ENCODE results near the gene TKTL1.

- TF ChIP-seq, protein P1, sequence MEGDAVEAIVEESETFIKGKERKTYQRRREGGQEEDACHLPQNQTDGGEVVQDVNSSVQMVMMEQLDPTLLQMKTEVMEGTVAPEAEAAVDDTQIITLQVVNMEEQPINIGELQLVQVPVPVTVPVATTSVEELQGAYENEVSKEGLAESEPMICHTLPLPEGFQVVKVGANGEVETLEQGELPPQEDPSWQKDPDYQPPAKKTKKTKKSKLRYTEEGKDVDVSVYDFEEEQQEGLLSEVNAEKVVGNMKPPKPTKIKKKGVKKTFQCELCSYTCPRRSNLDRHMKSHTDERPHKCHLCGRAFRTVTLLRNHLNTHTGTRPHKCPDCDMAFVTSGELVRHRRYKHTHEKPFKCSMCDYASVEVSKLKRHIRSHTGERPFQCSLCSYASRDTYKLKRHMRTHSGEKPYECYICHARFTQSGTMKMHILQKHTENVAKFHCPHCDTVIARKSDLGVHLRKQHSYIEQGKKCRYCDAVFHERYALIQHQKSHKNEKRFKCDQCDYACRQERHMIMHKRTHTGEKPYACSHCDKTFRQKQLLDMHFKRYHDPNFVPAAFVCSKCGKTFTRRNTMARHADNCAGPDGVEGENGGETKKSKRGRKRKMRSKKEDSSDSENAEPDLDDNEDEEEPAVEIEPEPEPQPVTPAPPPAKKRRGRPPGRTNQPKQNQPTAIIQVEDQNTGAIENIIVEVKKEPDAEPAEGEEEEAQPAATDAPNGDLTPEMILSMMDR (IDR thresholded peaks at IDR 0.05): no peak
- TF ChIP-seq POLR2AphosphoS5 (IDR thresholded peaks at IDR 0.05) (no peak), POLR2A (IDR thresholded peaks at IDR 0.05) (no peak)
Measured at GRCh38 chrX:154309041-154309775, 13.6 kb downstream of the TKTL1 start.

Measured in transverse colon (tissue), 4 donors.